Measurements from ENCODE around the gene PLB1.
A peak's percentile ranks its signal among the peaks of the same experiment; 100 is the strongest.

Gene PLB1

GRCh38 chr2:28635191-28635611 lies 139.3 kb downstream of the PLB1 start:
- ChIA-PET CTCF (no interaction called here), POLR2A (ENCODE audit: low non-redundant PET) (no interaction called here)
- no peak for TF ChIP-seq CTCF (conservative IDR thresholded peaks at IDR 0.05; ENCODE audit: low read depth)
- no peak for DNase-seq (ENCODE audit: low spot score)
- H3K27ac ChIP-seq = no peak overlapping the region

DNA sequence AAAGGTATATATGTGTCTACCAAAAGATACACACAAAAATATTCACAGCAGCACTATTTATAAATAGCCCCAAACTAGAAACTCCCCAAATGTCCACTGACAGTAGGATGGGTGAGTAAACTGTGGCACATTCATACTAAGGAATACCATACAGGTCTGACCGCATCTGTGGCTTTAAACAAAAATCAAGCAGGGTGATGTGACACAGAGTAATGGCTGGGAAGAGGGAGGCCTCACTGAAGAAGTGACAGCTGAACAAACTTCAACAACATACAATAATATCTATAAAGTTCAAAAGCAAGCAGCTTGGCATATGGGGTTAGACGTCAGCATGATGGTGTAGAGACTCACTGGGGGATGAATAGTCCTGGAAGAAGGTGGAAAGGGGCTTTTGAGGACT lies 140.6 kb downstream of the PLB1 start:
- ChIA-PET POLR2A (ENCODE audit: low non-redundant PET) (no interaction called here), CTCF (interaction anchor here (0.8 kb wide), 1 partner anchor 42 kb away, joined by 4 read pairs; no protein-coding TSS in a partner anchor)
- no peak overlapping the region for H3K27ac ChIP-seq
- TF ChIP-seq CTCF (conservative IDR thresholded peaks at IDR 0.05; ENCODE audit: low read depth) = no peak
- DNase-seq (ENCODE audit: low spot score) = no peak

DNA sequence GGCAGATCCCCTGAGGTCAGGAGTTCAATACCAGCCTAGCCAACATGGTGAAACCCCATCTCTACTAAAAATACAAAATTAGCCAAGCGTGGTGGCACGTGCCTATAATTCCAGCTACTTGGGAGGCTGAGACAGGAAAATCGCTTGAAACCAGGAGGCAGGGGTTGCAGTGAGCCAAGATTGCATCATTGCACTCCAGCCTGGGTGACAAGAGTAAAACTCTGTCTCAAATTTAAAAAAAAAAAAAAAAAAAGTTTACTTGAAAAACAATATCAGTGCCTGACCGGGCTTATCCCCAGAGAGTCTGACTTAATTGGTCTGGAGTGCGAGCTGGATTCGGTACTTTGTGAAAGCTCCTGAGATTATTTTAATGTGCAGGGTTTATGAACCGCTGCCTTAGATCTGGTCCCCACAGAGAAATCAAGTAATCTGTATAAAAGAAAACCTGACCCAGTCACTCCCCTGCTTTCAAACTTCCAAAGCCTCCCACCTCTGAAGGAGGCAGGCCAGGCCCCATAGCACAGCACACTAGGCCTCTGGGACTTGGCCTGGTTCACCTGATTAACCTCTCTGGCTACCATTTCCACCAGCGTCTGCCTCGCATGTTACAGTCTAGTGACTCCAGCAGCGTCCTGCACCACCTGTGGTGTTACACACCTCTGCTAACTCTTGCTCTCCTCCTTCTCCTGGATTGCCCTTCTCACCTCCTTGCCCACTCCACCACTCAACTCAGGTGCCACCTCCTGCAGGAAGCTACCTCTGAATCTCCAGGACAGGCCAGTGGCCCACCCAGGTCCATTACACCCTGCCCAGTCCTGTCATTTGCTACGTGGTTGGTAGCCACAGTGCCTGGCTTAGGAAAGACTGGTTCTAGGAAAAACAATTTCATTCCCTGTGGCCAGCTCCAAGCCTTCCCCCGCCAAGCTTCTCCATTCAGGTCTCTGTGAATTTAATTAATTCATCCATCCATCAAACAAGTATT lies 141.5 kb downstream of the PLB1 start:
- ChIA-PET POLR2A (ENCODE audit: low non-redundant PET) (no interaction called here), CTCF (interaction anchor here (0.8 kb wide), 1 partner anchor 43 kb away, joined by 4 read pairs; no protein-coding TSS in a partner anchor)
- no peak for TF ChIP-seq CTCF (conservative IDR thresholded peaks at IDR 0.05; ENCODE audit: low read depth)
- H3K27ac ChIP-seq = peak overlapping the region; percentile 21; the same call in 1 of the 2 replicates
- no peak for DNase-seq (ENCODE audit: low spot score)

DNA sequence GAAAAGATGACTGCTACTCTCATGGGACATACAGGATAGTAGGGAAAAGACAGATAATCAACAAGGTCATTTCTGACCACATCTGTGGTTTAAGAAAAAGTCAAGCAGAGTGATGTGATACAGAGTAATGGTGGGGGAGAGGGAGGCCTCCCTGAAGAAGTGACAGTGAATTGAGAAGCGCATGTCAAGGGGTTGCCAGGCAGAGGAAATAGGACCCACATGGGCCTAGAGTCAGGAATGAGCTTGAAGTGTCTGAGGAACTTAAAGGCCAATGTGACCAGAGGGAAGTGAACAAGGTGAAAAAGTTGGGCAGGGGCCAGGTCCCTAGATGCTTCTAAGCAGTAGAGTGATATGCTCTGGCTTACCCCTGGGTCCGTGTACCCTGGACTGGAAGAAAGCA lies 142.2 kb downstream of the PLB1 start:
- no peak for DNase-seq (ENCODE audit: low spot score)
- CTCF ChIA-PET = no interaction called here
- no peak overlapping the region for H3K27ac ChIP-seq
- TF ChIP-seq CTCF (conservative IDR thresholded peaks at IDR 0.05; ENCODE audit: low read depth) = no peak
- POLR2A ChIA-PET (ENCODE audit: low non-redundant PET) = no interaction called here

DNA sequence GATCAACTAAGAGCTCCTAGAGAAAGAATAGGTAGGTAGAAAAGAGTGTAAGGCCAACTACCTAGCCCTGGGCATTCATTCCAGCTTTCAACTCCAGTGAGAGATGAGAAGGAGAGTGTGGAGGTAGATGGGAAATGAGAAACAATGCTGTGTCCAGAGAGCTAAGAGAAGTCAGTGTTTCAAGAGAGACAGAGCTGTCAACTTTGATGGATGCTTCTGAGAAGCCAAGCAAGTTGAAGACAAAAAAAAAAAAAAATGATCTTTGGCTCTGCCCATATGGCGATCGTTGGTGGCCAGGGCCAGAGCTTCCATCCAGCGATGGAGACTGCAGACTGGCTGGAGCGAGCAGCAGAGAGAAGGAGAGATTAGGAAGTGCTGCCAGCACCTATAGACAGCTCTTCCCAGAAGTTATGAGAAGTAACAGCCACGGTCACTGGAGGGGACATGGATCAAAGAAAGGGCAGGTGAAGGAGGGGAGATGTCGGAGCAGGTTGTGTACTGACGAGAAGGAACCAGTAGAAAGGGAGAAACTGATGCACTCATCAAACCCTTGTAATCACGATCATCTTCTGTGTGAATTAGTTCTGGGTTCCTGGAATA lies 143.3 kb downstream of the PLB1 start:
- no peak for DNase-seq (ENCODE audit: low spot score)
- H3K27ac ChIP-seq = no peak overlapping the region
- CTCF ChIA-PET = interaction anchor here (0.6 kb wide), 1 partner anchor 81 kb away, joined by 3 read pairs; no protein-coding TSS in a partner anchor
- POLR2A ChIA-PET (ENCODE audit: low non-redundant PET) = no interaction called here
- TF ChIP-seq CTCF (conservative IDR thresholded peaks at IDR 0.05; ENCODE audit: low read depth) = no peak

DNA sequence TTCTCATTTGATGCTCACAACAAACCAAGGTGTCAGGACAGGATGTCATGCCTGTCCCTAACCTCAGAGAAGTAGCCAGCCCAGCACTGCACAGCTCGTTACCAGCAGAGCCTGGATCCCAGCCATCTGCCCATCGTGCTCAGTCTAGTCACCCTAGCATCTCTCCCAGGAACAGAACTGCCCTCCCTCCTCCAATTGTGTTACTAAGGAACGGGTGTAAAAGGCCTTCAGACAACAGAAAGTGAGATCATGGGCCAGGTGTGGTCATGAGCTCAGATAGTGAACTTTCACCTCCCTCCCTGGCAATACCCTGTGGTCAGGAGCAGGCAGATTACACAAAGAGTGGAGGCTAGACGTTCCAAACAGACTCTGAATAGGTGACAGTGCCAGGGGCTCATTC lies 144.0 kb downstream of the PLB1 start:
- peak overlapping the region; percentile 93 for H3K27ac ChIP-seq

More for the DNA sequence above, 144.0 kb downstream of the PLB1 start:
- TF ChIP-seq CTCF (conservative IDR thresholded peaks at IDR 0.05; ENCODE audit: low read depth) = no peak
- ChIA-PET CTCF (no interaction called here), POLR2A (ENCODE audit: low non-redundant PET) (no interaction called here)
- DNase-seq (ENCODE audit: low spot score) = no peak

All from RWPE1 (cell line).